Smooth muscle cell (in vitro differentiated cells): ENCODE data around the gene TSPAN3. TPM values are rescaled to one million over a fixed set of nuclear protein-coding genes. Genes with fewer than 3 reads are reported as not detected.

Experiments used
- DNase-seq: peaks from one replicate; lab custom pipeline; 2025; ENCODE audit not compliant: unreplicated experiment; lab: John Stamatoyannopoulos, UW
- H2AFZ ChIP-seq: fragments of 200-600 bp; sonication (generic); 2 replicates; pipeline ENCODE4 v1.6.0; 2016; ENCODE audit warnings: antibody characterized with exemption, low read depth, mild to moderate bottlenecking
- H3F3A ChIP-seq: fragments of 200-600 bp; sonication (generic); 2 replicates; pipeline ENCODE4 v1.6.0; 2017; ENCODE audit warnings: antibody characterized with exemption, low read depth
- H3K27ac ChIP-seq: fragments of 200-600 bp; sonication (generic); 2 replicates; pipeline ENCODE4 v1.5.1; 2016; ENCODE audit warnings: low read depth, mild to moderate bottlenecking
- H3K27me3 ChIP-seq: fragments of 200-600 bp; sonication (generic); 2 replicates; pipeline ENCODE4 v1.6.1; 2016; ENCODE audit warnings: low read depth, mild to moderate bottlenecking
- H3K36me3 ChIP-seq: fragments of 200-600 bp; sonication (generic); 2 replicates; pipeline ENCODE4 v1.5.1; 2016; ENCODE audit warnings: low read depth
- H3K4me1 ChIP-seq: fragments of 200-600 bp; sonication (generic); 2 replicates; pipeline ENCODE4 v1.5.1; 2016; ENCODE audit warnings: low read depth
- H3K4me2 ChIP-seq: fragments of 200-600 bp; sonication (generic); 2 replicates; pipeline ENCODE4 v1.6.0; 2016; ENCODE audit warnings: mild to moderate bottlenecking
- H3K4me3 ChIP-seq: fragments of 200-600 bp; sonication (generic); 2 replicates; pipeline ENCODE4 v1.5.1; 2016; ENCODE audit warnings: mild to moderate bottlenecking
- H3K79me2 ChIP-seq: fragments of 200-600 bp; sonication (generic); 2 replicates; pipeline ENCODE4 v1.6.0; 2016; ENCODE audit warnings: low read depth, mild to moderate bottlenecking
- H3K9ac ChIP-seq: fragments of 200-600 bp; sonication (generic); 2 replicates; pipeline ENCODE4 v1.6.0; 2016; ENCODE audit warnings: low read depth
- H3K9me3 ChIP-seq: fragments of 200-600 bp; sonication (generic); replicated peaks from 2 replicates; pipeline ENCODE4 v1.5.1; 2016; ENCODE audit warnings: low read depth
- H4K20me1 ChIP-seq: fragments of 200-600 bp; sonication (generic); 2 replicates; pipeline ENCODE4 v1.6.0; 2016; ENCODE audit warnings: low read depth
- WGBS: methylation state at CpG from one replicate; pipeline ENCODE4 v1.1.7; 2016; ENCODE audit warnings: low lambda C conversion rate; 5-methylcytosine and 5-hydroxymethylcytosine counted together
- polyA plus RNA-seq: library from polyadenylated mRNA; unstranded; fragments of >200 nt; fragmentation: Nextera tagmentation; extraction: Ambion mirVana; gene quantifications from 2 replicates; pipeline ENCODE4 v1.2.1, GENCODE V29; 2016
- total RNA-seq: library from RNA; depleted of rRNA; stranded (reverse); fragments of >200 nt; gene quantifications from 2 replicates; pipeline ENCODE4 v1.2.3, GENCODE V29; 2014
- TF ChIP-seq, protein P1 (sequence below): fragments of 200-600 bp; sonication (generic); IDR thresholded peaks from 2 replicates; pipeline ENCODE4 v1.5.1; 2017; ENCODE audit warnings: borderline replicate concordance, mild to moderate bottlenecking, antibody characterized with exemption; ENCODE audit not compliant: insufficient read depth, poor library complexity, severe bottlenecking

Gene TSPAN3
- 263 and 276 TPM in 2 replicates for total RNA-seq
- polyA plus RNA-seq = 238 and 257 TPM in 2 replicates

- WGBS = 1% methylated on average over 46 of the region's 97 CpGs
- Histone ChIP-seq H2AFZ (peak within 1 kb of the TSS; percentile 96), H3K27me3 (no peaks in the 10 kb centered on the region), H3F3A (no peaks in the 10 kb centered on the region), H3K9ac (peak within 1 kb of the TSS; percentile 82), H3K36me3 (no peaks in the 10 kb centered on the region), H3K4me2 (peak within 1 kb of the TSS; percentile 92), H3K79me2 (peaks cover 47% of the 10 kb centered on the region), H3K4me1 (peaks cover 20% of the 10 kb centered on the region), H3K4me3 (peak within 1 kb of the TSS; percentile 66), H3K27ac (peak within 1 kb of the TSS; percentile 74), H4K20me1 (peaks cover 46% of the 10 kb centered on the region), H3K9me3 (no peaks in the 10 kb centered on the region)
- DNase-seq = peak; percentile 83
- TF ChIP-seq, protein P1, sequence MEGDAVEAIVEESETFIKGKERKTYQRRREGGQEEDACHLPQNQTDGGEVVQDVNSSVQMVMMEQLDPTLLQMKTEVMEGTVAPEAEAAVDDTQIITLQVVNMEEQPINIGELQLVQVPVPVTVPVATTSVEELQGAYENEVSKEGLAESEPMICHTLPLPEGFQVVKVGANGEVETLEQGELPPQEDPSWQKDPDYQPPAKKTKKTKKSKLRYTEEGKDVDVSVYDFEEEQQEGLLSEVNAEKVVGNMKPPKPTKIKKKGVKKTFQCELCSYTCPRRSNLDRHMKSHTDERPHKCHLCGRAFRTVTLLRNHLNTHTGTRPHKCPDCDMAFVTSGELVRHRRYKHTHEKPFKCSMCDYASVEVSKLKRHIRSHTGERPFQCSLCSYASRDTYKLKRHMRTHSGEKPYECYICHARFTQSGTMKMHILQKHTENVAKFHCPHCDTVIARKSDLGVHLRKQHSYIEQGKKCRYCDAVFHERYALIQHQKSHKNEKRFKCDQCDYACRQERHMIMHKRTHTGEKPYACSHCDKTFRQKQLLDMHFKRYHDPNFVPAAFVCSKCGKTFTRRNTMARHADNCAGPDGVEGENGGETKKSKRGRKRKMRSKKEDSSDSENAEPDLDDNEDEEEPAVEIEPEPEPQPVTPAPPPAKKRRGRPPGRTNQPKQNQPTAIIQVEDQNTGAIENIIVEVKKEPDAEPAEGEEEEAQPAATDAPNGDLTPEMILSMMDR = no peak
Observed at GRCh38 chr15:77070495-77071304, at the start of gene TSPAN3. Gene TSPAN3, minus strand, starts transcription at chr15:77071109. Its CDS starts 155 bp downstream, at chr15:77070954.

DNA sequence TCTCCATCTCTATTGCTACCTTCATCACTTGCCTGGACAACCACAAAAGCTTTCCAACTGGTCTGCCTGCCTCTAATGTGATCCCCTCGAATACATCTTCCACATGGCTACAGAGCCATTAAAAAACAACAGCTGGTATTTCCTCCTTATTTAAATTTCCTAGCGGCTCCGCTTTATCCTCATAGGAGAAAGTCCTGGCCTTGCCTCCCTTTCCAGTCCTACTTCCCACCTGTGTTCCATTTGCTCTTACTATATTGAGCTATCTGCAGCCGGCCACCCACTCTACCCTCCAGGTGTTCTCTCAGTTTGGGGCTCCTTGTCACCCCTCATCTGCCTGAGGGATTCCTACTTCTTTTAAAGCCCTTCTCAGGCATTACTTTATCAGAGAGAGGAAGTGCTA, 49.7 kb upstream of the TSPAN3 start:
- Histone ChIP-seq H3K9me3 (no peaks in the 10 kb centered on the region), H4K20me1 (peaks cover 21% of the 10 kb centered on the region), H2AFZ (no peak overlapping the region), H3K36me3 (no peaks in the 10 kb centered on the region), H3K4me1 (no peaks in the 10 kb centered on the region), H3K9ac (no peak overlapping the region), H3K4me3 (no peak overlapping the region), H3K4me2 (no peak overlapping the region), H3F3A (no peaks in the 10 kb centered on the region), H3K27me3 (no peaks in the 10 kb centered on the region), H3K79me2 (peaks cover 7% of the 10 kb centered on the region), H3K27ac (no peak overlapping the region)
- 88% methylated on average over 4 of the region's 4 CpGs for WGBS
- DNase-seq = no peak
- TF ChIP-seq, protein P1 = no peak

- Histone ChIP-seq H3K36me3 (no peaks in the 10 kb centered on the region), H3K4me2 (no peak overlapping the region), H2AFZ (no peak overlapping the region), H3F3A (no peaks in the 10 kb centered on the region), H3K79me2 (peaks cover 7% of the 10 kb centered on the region), H3K9ac (no peak overlapping the region), H3K27ac (no peak overlapping the region), H3K4me3 (no peak overlapping the region), H3K9me3 (no peaks in the 10 kb centered on the region), H3K27me3 (no peaks in the 10 kb centered on the region), H3K4me1 (no peaks in the 10 kb centered on the region), H4K20me1 (peaks cover 21% of the 10 kb centered on the region)
- no peak for DNase-seq
- WGBS = 82% methylated on average over 1 of the region's 1 CpG
- TF ChIP-seq, protein P1 = no peak
Observed at GRCh38 chr15:77119446-77119845, 48.5 kb upstream of the TSPAN3 start.
